SK-N-DZ (cell line): ENCODE measurements around the gene PCBP3.
"Not testable (repeated sequence)": the region's sequence is repeated elsewhere in the genome, so short reads cannot be mapped to it uniquely, and the experiment has no call there.

Experiments
- DNase-seq: peaks from one replicate; pipeline ENCODE4 v3.0.0-alpha.2; 2015; ENCODE audit warnings: low spot score

Gene PCBP3

DNA sequence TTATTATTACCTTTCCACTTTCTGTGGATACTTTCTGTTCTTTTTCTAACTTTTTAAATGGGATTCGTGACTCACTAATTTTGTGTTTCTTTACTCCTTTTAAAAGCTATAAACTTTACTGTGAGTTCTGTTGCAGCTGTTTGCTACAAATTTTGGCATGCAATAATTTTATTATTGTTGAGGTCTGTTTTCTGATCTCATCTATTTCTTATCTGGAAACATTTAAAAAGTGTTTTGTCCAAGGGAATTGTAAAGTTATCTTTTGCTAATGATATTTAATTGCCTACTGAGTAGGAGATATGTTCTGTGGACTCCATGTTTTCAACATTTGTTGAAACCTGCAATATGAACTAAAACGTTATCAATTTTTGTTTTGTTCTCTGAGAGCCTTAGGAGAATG is 199.9 kb downstream of the PCBP3 start:
- DNase-seq = no peak

DNA sequence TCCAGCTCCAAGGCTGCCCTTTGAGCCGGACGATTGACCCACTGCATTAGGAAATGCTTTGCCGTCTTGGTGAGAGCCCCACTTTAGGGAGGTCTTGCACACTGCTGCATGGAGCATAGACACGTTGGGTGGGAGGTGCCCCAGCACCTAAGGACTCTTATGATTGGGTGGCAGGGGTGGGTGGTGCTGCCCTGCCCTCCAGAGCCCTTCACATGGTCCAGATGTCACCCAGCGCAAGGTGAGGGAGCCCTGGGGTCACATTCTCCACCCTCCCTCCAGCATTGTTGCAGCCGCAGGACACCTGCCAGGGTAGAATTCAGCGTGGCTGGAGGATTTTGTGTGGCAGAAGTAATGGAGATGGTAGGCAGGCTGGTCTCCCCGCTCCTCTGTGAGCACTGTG is 200.7 kb downstream of the PCBP3 start:
- no peak for DNase-seq

- DNase-seq = no peak
Measured at GRCh38 chr21:45845063-45845769, 201.7 kb downstream of the PCBP3 start.

- no peak for DNase-seq
Measured at GRCh38 chr21:45845770-45846090, 202.2 kb downstream of the PCBP3 start.

DNA sequence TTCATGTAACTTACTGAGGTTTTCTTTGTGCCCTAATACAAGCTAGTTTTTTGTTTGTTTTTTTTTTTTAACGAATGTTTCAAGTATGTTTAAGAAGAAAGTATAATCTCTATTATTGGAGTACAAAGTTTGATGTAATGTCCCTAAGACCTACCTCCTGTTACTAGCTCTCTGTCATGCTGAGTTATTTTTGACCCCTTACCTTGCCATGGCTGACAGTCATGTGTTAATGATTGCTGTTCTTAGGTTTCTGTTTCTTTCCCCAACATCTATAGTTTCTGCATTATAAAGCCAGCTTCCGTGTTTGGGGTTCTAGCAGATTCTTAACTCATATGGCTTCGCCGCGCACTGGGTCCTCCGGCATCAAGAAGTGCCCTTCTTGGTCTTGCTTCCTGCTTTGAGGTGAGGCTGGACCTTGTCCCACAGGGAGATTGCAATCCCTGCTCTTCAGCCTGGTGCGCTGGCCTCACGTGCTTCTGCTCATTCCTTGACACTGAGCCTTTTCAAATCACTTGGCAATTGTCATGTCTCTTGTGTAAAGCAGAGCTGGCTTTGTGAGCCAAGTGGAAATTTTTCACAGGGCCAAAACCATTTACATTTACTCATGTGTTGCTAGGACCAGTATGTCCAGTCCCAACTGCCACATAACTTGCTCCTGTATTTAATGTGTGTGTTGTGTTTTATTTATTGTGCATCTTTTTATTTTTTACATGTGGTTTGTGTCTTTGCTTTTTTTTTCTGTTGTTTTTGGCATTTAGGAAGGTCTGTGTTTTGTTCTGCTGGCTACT is 203.0 kb downstream of the PCBP3 start:
- DNase-seq = no peak

- DNase-seq = no peak
Measured at GRCh38 chr21:45847870-45848269, 204.3 kb downstream of the PCBP3 start.

DNA sequence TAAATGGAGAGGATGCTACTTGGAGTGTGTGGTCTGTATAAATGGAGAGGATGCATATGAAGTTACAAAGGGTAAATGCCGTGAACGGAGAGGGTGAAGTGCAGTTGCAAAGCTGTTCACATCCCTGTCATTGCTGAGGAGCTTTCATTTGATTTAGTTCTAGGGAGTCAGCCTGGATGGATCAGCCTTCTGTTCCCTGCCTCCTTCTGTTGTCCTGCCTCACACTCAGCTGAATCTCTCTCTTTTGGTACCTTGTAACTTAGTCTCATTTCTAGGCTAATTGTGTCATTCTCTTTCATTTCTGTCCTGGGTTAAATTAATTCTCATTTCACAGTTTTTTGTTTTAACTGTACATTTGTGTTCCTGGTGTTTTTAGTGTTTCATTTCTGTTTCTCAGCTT is 204.8 kb downstream of the PCBP3 start:
- DNase-seq = no peak

DNA sequence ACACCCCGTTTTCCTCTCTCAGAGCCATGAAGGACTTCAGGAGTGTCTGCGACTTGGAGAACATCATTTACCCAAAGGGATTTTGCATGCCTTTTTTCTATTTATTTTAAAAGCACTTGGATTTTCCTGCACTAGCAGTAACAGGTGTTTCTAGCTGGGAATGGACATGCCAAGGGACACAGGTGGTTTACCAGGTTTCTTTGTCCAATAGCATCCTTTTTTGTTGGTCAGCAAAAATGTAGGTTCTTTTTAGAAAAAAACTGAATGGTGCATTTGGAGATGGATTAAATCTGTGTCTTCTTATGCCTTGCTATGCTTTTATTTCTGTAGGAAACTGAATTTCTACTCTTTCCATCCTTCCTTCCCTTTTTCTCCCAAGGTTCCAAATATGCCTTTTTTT is 205.3 kb downstream of the PCBP3 start:
- no peak for DNase-seq

- DNase-seq = no peak
Measured at GRCh38 chr21:45849651-45850050, 206.1 kb downstream of the PCBP3 start.

- DNase-seq = no peak
Measured at GRCh38 chr21:45850181-45850580, 206.7 kb downstream of the PCBP3 start.

DNA sequence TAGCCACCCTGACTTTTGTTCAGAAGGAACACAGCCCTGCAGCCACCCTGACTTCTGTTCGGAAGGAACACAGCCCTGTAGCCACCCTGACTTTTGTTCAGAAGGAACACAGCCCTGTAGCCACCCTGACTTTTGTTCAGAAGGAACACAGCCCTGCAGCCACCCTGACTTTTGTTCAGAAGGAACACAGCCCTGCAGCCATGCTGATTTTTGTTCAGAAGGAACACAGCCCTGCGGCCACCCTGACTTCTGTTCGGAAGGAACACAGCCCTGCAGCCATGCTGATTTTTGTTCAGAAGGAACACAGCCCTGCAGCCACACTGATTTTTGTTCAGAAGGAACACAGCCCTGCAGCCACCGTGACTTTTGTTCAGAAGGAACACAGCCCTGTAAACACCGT is 208.9 kb downstream of the PCBP3 start:
- not testable (repeated sequence) for DNase-seq

- no peak for DNase-seq
Measured at GRCh38 chr21:45852886-45853400, 209.4 kb downstream of the PCBP3 start.

DNA sequence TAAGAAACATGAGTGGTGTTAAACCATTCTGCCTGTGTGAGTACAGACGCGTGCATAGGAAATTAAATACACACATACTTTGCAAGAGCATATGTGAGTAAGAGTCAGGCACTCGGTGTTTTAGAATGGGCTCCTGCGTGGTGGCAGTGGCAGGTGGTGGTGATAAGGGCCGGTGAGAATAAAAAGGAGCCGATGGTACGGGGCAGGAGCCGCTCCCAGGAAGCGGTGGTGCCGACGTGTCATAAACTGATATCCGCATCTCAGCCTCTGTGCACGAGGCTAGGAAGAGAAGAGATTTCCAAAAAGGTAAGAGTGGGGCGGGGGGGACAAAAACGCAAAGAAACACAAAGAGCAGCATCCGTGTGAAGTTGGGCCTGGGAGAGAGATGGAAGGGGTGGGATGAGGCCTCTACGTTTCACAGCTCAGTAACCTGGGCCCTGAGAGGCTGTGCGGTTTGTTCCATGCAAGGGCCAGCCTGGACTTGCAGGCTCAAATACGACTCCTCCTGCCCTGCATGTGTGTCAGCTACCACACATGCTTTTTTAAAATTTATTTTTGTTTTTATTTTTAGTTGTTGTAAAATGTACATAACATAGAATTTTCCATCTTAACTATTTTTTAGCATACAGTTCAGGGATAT is 210.3 kb downstream of the PCBP3 start:
- no peak for DNase-seq

- no peak for DNase-seq
Measured at GRCh38 chr21:45854690-45855247, 211.2 kb downstream of the PCBP3 start.

DNA sequence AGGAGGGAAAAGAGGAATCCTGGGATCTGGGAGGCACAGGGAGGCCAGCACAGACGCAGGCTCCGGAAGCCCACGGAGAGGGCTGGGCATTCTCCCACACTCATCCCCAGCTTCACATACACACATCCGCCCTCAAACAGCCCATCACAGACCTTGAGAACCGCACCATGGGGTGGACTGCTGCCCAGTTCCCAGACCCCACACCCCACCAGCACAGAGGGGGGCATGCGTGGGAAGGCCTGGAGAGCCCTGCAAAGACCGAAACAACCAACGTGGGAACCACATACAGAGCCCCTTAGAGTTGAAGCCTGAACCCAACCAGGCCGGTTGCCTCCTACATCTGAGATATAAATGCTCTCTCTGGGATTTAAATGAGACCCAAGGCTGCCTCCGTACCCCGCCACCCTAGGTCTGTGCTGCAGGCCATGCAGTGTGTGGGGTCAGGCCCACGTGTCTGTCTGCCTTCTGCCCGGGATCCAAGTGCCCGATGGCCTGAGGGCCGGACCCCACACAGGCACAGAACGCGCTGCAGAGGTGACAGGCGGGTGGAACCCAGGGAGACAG is 211.8 kb downstream of the PCBP3 start:
- DNase-seq = no peak

- no peak for DNase-seq
Measured at GRCh38 chr21:45856442-45856841, 212.9 kb downstream of the PCBP3 start.

GRCh38 chr21:45856906-45857305 is 213.4 kb downstream of the PCBP3 start:
- no peak for DNase-seq

GRCh38 chr21:45857761-45858160 is 214.2 kb downstream of the PCBP3 start:
- no peak for DNase-seq

DNA sequence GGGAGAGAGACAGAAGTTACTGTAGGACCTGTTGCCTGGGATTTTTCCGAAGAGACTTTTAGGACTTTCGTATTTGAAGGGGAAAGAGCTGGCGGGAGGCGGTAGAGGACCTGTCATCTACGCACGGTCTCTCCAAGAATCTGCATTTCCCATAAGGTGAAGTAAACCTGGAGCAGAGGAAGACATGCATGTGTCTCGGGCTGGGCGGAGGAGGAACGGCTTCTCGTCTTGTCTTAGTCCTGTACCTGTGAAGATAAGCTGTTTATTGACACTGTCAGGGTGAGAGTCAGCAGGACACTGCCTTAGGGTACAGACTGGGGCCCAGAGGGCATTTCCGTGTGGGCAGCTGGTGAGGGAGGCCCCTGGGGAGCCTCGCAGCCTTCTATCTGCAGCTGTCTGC is 214.7 kb downstream of the PCBP3 start:
- no peak for DNase-seq

DNA sequence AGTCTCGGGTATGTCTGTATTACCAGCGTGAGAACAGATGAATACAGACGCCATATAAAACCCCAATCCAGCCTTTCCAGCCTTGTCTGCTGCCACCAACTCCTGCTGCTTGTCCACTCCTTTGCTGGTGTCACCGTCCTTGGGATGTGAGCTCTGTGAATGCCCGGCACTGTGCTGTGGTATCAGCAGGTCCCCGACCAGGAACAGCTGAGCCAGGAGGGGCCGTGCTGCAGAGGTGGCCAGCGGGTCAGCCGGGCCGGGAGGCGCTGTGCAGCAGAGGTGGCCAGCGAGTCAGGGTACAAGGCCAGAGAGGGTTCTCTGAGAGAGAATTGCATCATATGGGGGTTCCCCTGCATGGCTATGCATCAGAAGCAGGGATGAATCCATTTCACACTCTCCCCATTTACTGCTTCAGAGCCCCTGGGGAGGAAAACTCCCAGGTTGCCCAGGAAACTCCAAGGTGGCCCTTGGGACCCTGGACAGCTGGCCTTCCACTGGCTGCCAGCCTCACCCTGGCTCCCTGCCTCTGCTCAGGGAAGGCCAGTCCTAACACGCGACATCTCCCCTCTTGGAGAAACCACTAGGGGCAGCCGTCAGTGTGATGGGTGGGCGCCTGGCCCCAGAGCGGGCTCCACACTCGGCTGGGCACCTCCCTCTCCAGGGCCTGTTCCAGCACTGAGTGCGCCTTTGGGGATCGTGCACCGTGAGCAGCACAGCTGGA is 215.7 kb downstream of the PCBP3 start:
- no peak for DNase-seq

GRCh38 chr21:45859762-45860357 is 216.3 kb downstream of the PCBP3 start:
- no peak for DNase-seq
